Panc1 (cell line): Measurements from ENCODE around the gene OR51A4.

ENCODE experiments used
- CTCF ChIP-seq: fragments of 450-650 bp; IDR thresholded peaks from 2 replicates; pipeline ENCODE4 v1.5.1; 2017; ENCODE audit warnings: mild to moderate bottlenecking
- POLR2AphosphoS5 ChIP-seq: IDR thresholded peaks from 2 replicates; pipeline ENCODE4 v1.6.1; 2012; ENCODE audit warnings: mild to moderate bottlenecking, low read depth, low read length, moderate library complexity
- SIN3A ChIP-seq: IDR thresholded peaks from 2 replicates; pipeline ENCODE4 v1.6.1; 2012; ENCODE audit warnings: low read depth, mild to moderate bottlenecking, low read length, moderate library complexity, borderline replicate concordance; ENCODE audit not compliant: insufficient read depth
- TCF7L2 ChIP-seq: IDR thresholded peaks from 2 replicates; pipeline ENCODE4 v1.6.1; 2011; ENCODE audit warnings: mild to moderate bottlenecking, low read depth, low read length, inconsistent platforms
- TF ChIP-seq, protein P1 (sequence below), 2 experiments: IDR thresholded peaks; 2 replicates each; pipeline ENCODE4 v1.6.1; 2011 to 2012; ENCODE audit warnings: low read depth in 2 of 2, control low read depth in 1 of 2, low read length in 1 of 2, mild to moderate bottlenecking in 1 of 2, moderate library complexity in 1 of 2; ENCODE audit not compliant: insufficient read depth in 1 of 2

DNA sequence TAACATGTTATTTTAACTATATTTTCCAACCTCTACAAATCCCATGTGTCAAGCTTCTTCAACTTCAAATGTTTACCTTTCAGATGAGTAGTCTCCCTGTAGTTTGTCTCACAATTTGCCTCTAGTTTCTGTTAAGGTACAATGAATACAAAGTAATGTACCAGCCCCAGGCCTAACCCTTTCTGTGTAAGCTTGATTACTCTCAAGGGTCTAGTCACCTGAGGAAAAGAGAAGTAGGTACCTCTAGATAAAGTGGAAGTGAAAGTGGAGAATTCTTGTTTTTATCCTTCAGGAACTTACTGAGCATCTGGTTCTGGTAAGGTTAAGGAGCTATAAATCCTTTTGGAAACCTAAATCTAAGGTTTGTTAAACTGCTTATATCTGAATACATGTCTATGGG, 43.9 kb downstream of the OR51A4 start, which contains the start of gene OR51A7:
- TF ChIP-seq CTCF (no peak), POLR2AphosphoS5 (no peak), TCF7L2 (no peak), SIN3A (no peak)
- TF ChIP-seq, protein P1, sequence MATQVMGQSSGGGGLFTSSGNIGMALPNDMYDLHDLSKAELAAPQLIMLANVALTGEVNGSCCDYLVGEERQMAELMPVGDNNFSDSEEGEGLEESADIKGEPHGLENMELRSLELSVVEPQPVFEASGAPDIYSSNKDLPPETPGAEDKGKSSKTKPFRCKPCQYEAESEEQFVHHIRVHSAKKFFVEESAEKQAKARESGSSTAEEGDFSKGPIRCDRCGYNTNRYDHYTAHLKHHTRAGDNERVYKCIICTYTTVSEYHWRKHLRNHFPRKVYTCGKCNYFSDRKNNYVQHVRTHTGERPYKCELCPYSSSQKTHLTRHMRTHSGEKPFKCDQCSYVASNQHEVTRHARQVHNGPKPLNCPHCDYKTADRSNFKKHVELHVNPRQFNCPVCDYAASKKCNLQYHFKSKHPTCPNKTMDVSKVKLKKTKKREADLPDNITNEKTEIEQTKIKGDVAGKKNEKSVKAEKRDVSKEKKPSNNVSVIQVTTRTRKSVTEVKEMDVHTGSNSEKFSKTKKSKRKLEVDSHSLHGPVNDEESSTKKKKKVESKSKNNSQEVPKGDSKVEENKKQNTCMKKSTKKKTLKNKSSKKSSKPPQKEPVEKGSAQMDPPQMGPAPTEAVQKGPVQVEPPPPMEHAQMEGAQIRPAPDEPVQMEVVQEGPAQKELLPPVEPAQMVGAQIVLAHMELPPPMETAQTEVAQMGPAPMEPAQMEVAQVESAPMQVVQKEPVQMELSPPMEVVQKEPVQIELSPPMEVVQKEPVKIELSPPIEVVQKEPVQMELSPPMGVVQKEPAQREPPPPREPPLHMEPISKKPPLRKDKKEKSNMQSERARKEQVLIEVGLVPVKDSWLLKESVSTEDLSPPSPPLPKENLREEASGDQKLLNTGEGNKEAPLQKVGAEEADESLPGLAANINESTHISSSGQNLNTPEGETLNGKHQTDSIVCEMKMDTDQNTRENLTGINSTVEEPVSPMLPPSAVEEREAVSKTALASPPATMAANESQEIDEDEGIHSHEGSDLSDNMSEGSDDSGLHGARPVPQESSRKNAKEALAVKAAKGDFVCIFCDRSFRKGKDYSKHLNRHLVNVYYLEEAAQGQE (IDR thresholded peaks at IDR 0.05; ENCODE audit: insufficient read depth in 1 of 2, low read depth in 2 of 2, low read length in 1 of 2), result no peak
